ENCODE results near the gene ZIK1.

DNA sequence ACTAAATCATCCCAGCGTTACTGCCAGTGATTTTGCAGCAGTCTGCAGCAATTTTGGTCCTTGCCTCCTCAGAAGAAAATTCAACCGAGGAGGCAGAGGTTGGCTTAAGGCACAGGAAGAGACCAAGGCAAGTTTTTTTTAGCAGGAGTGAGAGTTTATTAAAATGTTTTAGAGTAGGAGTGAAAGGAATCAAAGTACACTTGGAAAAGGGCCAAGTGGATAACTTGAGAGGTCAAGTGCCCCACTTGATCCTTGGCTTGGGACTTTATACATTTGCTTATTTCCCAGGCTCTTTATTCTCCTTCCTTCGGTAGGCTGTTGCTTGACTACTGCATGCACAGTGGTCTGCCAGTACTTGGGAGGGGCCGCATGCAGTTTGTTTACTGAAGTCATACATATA is 27.2 kb downstream of the ZIK1 start:
- TF ChIP-seq, protein P1, sequence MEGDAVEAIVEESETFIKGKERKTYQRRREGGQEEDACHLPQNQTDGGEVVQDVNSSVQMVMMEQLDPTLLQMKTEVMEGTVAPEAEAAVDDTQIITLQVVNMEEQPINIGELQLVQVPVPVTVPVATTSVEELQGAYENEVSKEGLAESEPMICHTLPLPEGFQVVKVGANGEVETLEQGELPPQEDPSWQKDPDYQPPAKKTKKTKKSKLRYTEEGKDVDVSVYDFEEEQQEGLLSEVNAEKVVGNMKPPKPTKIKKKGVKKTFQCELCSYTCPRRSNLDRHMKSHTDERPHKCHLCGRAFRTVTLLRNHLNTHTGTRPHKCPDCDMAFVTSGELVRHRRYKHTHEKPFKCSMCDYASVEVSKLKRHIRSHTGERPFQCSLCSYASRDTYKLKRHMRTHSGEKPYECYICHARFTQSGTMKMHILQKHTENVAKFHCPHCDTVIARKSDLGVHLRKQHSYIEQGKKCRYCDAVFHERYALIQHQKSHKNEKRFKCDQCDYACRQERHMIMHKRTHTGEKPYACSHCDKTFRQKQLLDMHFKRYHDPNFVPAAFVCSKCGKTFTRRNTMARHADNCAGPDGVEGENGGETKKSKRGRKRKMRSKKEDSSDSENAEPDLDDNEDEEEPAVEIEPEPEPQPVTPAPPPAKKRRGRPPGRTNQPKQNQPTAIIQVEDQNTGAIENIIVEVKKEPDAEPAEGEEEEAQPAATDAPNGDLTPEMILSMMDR (conservative IDR thresholded peaks at IDR 0.05; ENCODE audit: low read length) = no peak
- no peak for TF ChIP-seq EZH2phosphoT487 (IDR thresholded peaks at IDR 0.05; ENCODE audit: borderline replicate concordance)

Measured in Loucy (cell line).